PC-3 (cell line): ENCODE measurements around the gene TAX1BP3.

Source experiments
- CTCF ChIP-seq: fragments of 300-600 bp; sonication (generic); conservative IDR thresholded peaks from 2 replicates; pipeline ENCODE4 v1.5.1; 2017; ENCODE audit warnings: antibody characterized with exemption, low read depth, mild to moderate bottlenecking, low read length
- EZH2 ChIP-seq: fragments of 300-600 bp; sonication (generic); IDR thresholded peaks from one replicate; pipeline ENCODE4 v1.6.1; 2017; ENCODE audit warnings: antibody characterized with exemption, mild to moderate bottlenecking, low read length; ENCODE audit not compliant: unreplicated experiment
- EZH2phosphoT487 ChIP-seq: fragments of 300-600 bp; sonication (generic); IDR thresholded peaks from 2 replicates; pipeline ENCODE4 v1.6.1; 2018; ENCODE audit warnings: mild to moderate bottlenecking, antibody characterized with exemption, low read length, borderline replicate concordance

GRCh38 chr17:3692346-3692745, 24.0 kb upstream of the TAX1BP3 start:
- TF ChIP-seq CTCF: no peak
- TF ChIP-seq EZH2: no peak
- no peak for TF ChIP-seq EZH2phosphoT487
